HepG2 (cell line): ENCODE measurements around the gene DNAJC10. TPM values are rescaled to one million over a fixed set of nuclear protein-coding genes. Genes with fewer than 3 reads are reported as not detected.

ENCODE experiments used
- ARHGAP35 ChIP-seq: sonication (generic); formaldehyde crosslinking; IDR thresholded peaks from 2 replicates; pipeline ENCODE4 v1.9.0; 2022; ENCODE audit warnings: mild to moderate bottlenecking, inconsistent platforms, moderate library complexity, missing genetic modification reagents, borderline replicate concordance
- ATF7-NPFF ChIP-seq: sonication (generic); formaldehyde crosslinking; IDR thresholded peaks from 2 replicates; pipeline ENCODE4 v1.8.1; 2023; ENCODE audit warnings: mild to moderate bottlenecking, low read depth, missing genetic modification reagents, moderate library complexity
- DMAP1 ChIP-seq: IDR thresholded peaks from 2 replicates; pipeline ENCODE4 v1.6.1; 2016
- ELF1 ChIP-seq: sonication (generic); formaldehyde crosslinking; IDR thresholded peaks from 2 replicates; pipeline ENCODE4 v1.4.0; 2020; ENCODE audit warnings: missing genetic modification reagents
- HNF4G ChIP-seq, 2 experiments: sonication (generic) in 1 of 2; formaldehyde crosslinking in 1 of 2; IDR thresholded peaks; 2 replicates each; pipeline versions ENCODE4 v1.4.0 to v1.6.1; 2011 to 2020; ENCODE audit warnings: borderline replicate concordance in 2 of 2, low read depth in 2 of 2, mild to moderate bottlenecking in 2 of 2, low read length in 1 of 2, missing genetic modification reagents in 1 of 2, moderate library complexity in 1 of 2
- KLF6 ChIP-seq: IDR thresholded peaks from 2 replicates; pipeline ENCODE4 v1.8.0; 2016; ENCODE audit warnings: missing biosample characterization, missing genetic modification reagents
- MBNL3 ChIP-seq: fragments of 250-450 bp; sonication (Bioruptor Pico); conservative IDR thresholded peaks from 2 replicates; pipeline ENCODE4 v1.8.0; 2022; ENCODE audit warnings: mild to moderate bottlenecking, inconsistent platforms
- MXI1 ChIP-seq: IDR thresholded peaks from 3 replicates; pipeline ENCODE4 v1.6.1; 2012; ENCODE audit warnings: low read depth, low read length, inconsistent platforms, borderline replicate concordance
- PAF1 ChIP-seq: IDR thresholded peaks from 2 replicates; pipeline ENCODE4 v1.6.1; 2016; ENCODE audit warnings: missing genetic modification reagents, missing compliant biosample characterization
- PHF8 ChIP-seq: sonication (generic); formaldehyde crosslinking; IDR thresholded peaks from 2 replicates; pipeline ENCODE4 v1.5.0; 2020; ENCODE audit warnings: missing genetic modification reagents
- SOX6 ChIP-seq, 2 experiments: fragments of 450-650 bp in 1 of 2; sonication (generic) in 1 of 2; formaldehyde crosslinking in 1 of 2; IDR thresholded peaks; 2 replicates each; pipeline versions ENCODE4 v1.4.0 to v1.6.1; 2017 to 2020; ENCODE audit warnings: antibody characterized with exemption in 1 of 2, mild to moderate bottlenecking in 1 of 2, missing genetic modification reagents in 1 of 2
- SP1 ChIP-seq, 2 experiments: fragments of 450-650 bp in 1 of 2; sonication (generic) in 1 of 2; formaldehyde crosslinking in 1 of 2; IDR thresholded peaks; 2 replicates each; pipeline versions ENCODE4 v1.4.0 to v1.6.1; 2016 to 2020; ENCODE audit warnings: missing genetic modification reagents in 1 of 2
- SP2 ChIP-seq: sonication (generic); formaldehyde crosslinking; IDR thresholded peaks from 2 replicates; pipeline ENCODE4 v1.5.1; 2020; ENCODE audit warnings: mild to moderate bottlenecking, missing genetic modification reagents
- ZFY ChIP-seq: sonication (generic); formaldehyde crosslinking; IDR thresholded peaks from 2 replicates; pipeline ENCODE4 v1.4.0; 2020; ENCODE audit warnings: missing genetic modification reagents
- ZNF205 ChIP-seq: IDR thresholded peaks from 2 replicates; pipeline ENCODE4 v1.6.1; 2018; ENCODE audit warnings: missing biosample characterization, missing genetic modification reagents
- ZNF207 ChIP-seq: fragments of 450-650 bp; IDR thresholded peaks from 2 replicates; pipeline ENCODE4 v1.6.1; 2016; ENCODE audit warnings: antibody characterized with exemption, borderline replicate concordance
- ZNF484 ChIP-seq: sonication (generic); formaldehyde crosslinking; IDR thresholded peaks from 2 replicates; pipeline ENCODE4 v1.5.1; 2020; ENCODE audit warnings: mild to moderate bottlenecking, low read depth, missing genetic modification reagents, borderline replicate concordance
- ZNF644 ChIP-seq: IDR thresholded peaks from 2 replicates; pipeline ENCODE4 v1.6.1; 2016; ENCODE audit warnings: low read depth
- ZNF660 ChIP-seq: sonication (generic); formaldehyde crosslinking; IDR thresholded peaks from 2 replicates; pipeline ENCODE4 v1.5.1; 2020; ENCODE audit warnings: mild to moderate bottlenecking, low read depth, missing genetic modification reagents, borderline replicate concordance
- ZNF839 ChIP-seq: sonication (generic); formaldehyde crosslinking; IDR thresholded peaks from 2 replicates; pipeline ENCODE4 v1.4.0; 2020; ENCODE audit warnings: missing genetic modification reagents, mild to moderate bottlenecking, borderline replicate concordance
- polyA plus RNA-seq, 8 experiments: library from polyadenylated mRNA; depleted of rRNA in 3 of 8; stranded (reverse) in 7 of 8; unstranded in 1 of 8; fragments of >200 nt; fragmentation: Illumina TruSeq in 4 of 8; extraction: Trizol in 4 of 8; gene quantifications; 2 replicates each; pipeline versions ENCODE4 v1.2.1 to v1.2.3, GENCODE V29; 2011 to 2016; ENCODE audit warnings: low read depth in 4 of 8, missing spikeins in 1 of 8, mixed read lengths in 1 of 8; ENCODE audit not compliant: insufficient read depth in 1 of 8
- total RNA-seq, 5 experiments: library from RNA; depleted of rRNA; stranded (reverse); fragments of >200 nt; fragmentation: Illumina TruSeq; extraction: Trizol; gene quantifications; 2 replicates each; pipeline ENCODE4 v1.2.3, GENCODE V29; 2016; ENCODE audit warnings: low read depth in 1 of 5
- TF ChIP-seq, protein P1 (sequence below): sonication (generic); formaldehyde crosslinking; IDR thresholded peaks from 2 replicates; pipeline ENCODE4 v1.4.0; 2020; ENCODE audit warnings: mild to moderate bottlenecking, missing genetic modification reagents
- TF ChIP-seq, protein P2 (sequence below): sonication (generic); formaldehyde crosslinking; IDR thresholded peaks from 2 replicates; pipeline ENCODE4 v1.8.0; 2022; ENCODE audit warnings: missing genetic modification reagents, mild to moderate bottlenecking, moderate library complexity, borderline replicate concordance
- TF ChIP-seq, protein P3 (sequence below): sonication (generic); formaldehyde crosslinking; IDR thresholded peaks from 2 replicates; pipeline ENCODE4 v1.5.0; 2020; ENCODE audit warnings: missing genetic modification reagents
- TF ChIP-seq, protein P4 (sequence below): sonication (generic); formaldehyde crosslinking; IDR thresholded peaks from 2 replicates; pipeline ENCODE4 v1.4.0; 2020; ENCODE audit warnings: mild to moderate bottlenecking, missing genetic modification reagents

Gene DNAJC10
- total and polyA plus RNA-seq, 2 of the 13 experiments (the other 11 are each of a cell fraction or from before 2014, with no cell fraction given) = 44.1 to 178 TPM

DNA sequence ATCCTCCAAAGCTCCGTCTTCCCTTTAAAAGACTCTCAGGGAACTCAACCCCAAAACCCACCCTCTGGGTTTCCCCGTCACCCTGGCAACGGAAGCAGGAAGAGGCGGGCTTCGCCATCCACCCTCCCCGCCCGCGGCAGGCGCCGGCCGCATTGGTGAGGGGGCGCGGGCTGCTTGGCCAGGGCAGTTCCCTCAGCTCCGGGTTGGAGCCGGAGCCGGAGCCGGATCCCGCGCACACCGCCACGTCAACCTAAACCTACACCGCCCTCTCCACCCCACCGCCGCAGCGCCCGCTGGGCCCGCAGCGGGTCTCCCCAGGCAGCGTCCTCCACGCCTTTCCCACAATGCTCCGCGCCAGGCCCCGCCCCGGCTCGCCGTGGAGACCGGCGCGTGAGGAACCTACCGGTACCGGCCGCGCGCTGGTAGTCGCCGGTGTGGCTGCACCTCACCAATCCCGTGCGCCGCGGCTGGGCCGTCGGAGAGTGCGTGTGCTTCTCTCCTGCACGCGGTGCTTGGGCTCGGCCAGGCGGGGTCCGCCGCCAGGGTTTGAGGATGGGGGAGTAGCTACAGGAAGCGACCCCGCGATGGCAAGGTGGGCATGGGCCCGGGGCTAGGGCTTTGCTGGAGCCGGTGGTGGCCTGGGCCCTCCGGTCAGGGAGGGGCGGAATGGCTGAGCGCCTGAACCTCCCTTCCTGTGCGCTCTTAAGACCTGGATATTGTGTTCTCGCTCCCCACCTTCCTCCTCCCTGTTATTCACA, at the start of gene DNAJC10 (continued):
- TF ChIP-seq SP1 (IDR thresholded peaks at IDR 0.05) = no peak
- peak; percentile 74 for TF ChIP-seq SP1 (CRISPR knock-in tag; IDR thresholded peaks at IDR 0.05)
- 0 out of 2 replicates have a peak, but pooled peaks have one; percentile 16 for TF ChIP-seq ZNF484 (CRISPR knock-in tag)
- TF ChIP-seq HNF4G (IDR thresholded peaks at IDR 0.05; ENCODE audit: borderline replicate concordance, low read depth, low read length) = no peak
- TF ChIP-seq HNF4G (CRISPR knock-in tag; IDR thresholded peaks at IDR 0.05; ENCODE audit: borderline replicate concordance, low read depth) = no peak
- TF ChIP-seq ZNF207 = no peak
- peak; percentile 67; the same call in 1 of the 2 replicates for TF ChIP-seq ARHGAP35 (CRISPR knock-in tag)
- peak; percentile 97 for TF ChIP-seq DMAP1 (CRISPR knock-in tag)
- TF ChIP-seq SOX6 (IDR thresholded peaks at IDR 0.05) = no peak
- TF ChIP-seq SOX6 (CRISPR knock-in tag; IDR thresholded peaks at IDR 0.05) = peak; percentile 81
- TF ChIP-seq, protein P1, sequence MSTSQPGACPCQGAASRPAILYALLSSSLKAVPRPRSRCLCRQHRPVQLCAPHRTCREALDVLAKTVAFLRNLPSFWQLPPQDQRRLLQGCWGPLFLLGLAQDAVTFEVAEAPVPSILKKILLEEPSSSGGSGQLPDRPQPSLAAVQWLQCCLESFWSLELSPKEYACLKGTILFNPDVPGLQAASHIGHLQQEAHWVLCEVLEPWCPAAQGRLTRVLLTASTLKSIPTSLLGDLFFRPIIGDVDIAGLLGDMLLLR (CRISPR knock-in tag) = peak; percentile 93
- TF ChIP-seq, protein P2, sequence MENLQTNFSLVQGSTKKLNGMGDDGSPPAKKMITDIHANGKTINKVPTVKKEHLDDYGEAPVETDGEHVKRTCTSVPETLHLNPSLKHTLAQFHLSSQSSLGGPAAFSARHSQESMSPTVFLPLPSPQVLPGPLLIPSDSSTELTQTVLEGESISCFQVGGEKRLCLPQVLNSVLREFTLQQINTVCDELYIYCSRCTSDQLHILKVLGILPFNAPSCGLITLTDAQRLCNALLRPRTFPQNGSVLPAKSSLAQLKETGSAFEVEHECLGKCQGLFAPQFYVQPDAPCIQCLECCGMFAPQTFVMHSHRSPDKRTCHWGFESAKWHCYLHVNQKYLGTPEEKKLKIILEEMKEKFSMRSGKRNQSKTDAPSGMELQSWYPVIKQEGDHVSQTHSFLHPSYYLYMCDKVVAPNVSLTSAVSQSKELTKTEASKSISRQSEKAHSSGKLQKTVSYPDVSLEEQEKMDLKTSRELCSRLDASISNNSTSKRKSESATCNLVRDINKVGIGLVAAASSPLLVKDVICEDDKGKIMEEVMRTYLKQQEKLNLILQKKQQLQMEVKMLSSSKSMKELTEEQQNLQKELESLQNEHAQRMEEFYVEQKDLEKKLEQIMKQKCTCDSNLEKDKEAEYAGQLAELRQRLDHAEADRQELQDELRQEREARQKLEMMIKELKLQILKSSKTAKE (CRISPR knock-in tag) = peak; percentile 76
- TF ChIP-seq MBNL3 = no peak
- TF ChIP-seq SP2 (CRISPR knock-in tag) = peak; percentile 70
- TF ChIP-seq, protein P3, sequence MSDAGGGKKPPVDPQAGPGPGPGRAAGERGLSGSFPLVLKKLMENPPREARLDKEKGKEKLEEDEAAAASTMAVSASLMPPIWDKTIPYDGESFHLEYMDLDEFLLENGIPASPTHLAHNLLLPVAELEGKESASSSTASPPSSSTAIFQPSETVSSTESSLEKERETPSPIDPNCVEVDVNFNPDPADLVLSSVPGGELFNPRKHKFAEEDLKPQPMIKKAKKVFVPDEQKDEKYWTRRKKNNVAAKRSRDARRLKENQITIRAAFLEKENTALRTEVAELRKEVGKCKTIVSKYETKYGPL = peak; percentile 33; the same call in 1 of the 2 replicates
- TF ChIP-seq ZNF839 (CRISPR knock-in tag) = peak; percentile 87; the same call in 1 of the 2 replicates
- TF ChIP-seq ZFY (CRISPR knock-in tag) = peak; percentile 98
- TF ChIP-seq, protein P4, sequence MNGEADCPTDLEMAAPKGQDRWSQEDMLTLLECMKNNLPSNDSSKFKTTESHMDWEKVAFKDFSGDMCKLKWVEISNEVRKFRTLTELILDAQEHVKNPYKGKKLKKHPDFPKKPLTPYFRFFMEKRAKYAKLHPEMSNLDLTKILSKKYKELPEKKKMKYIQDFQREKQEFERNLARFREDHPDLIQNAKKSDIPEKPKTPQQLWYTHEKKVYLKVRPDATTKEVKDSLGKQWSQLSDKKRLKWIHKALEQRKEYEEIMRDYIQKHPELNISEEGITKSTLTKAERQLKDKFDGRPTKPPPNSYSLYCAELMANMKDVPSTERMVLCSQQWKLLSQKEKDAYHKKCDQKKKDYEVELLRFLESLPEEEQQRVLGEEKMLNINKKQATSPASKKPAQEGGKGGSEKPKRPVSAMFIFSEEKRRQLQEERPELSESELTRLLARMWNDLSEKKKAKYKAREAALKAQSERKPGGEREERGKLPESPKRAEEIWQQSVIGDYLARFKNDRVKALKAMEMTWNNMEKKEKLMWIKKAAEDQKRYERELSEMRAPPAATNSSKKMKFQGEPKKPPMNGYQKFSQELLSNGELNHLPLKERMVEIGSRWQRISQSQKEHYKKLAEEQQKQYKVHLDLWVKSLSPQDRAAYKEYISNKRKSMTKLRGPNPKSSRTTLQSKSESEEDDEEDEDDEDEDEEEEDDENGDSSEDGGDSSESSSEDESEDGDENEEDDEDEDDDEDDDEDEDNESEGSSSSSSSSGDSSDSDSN = peak; percentile 96
- 0 out of 2 replicates have a peak, but pooled peaks have one; percentile 19 for TF ChIP-seq ZNF644 (CRISPR knock-in tag)
- TF ChIP-seq ATF7-NPFF = peak; percentile 93
- TF ChIP-seq ZNF660 (CRISPR knock-in tag) = no peak
- TF ChIP-seq ZNF205 (CRISPR knock-in tag) = no peak
- peak; percentile 85 for TF ChIP-seq ELF1
- no peak for TF ChIP-seq PAF1 (CRISPR knock-in tag)
- peak; percentile 94; the same call in 2 of the 3 replicates for TF ChIP-seq MXI1
- peak; percentile 80 for TF ChIP-seq KLF6 (CRISPR knock-in tag)
- TF ChIP-seq PHF8 (CRISPR knock-in tag) = peak; percentile 100
